Parathyroid adenoma (tissue), 2 donors: ENCODE data around the gene RHCG.

Experiments
- H2AFZ ChIP-seq: fragments of 300-600 bp; sonication (generic); one replicate; pipeline ENCODE4 v1.7.0; 2017; ENCODE audit warnings: antibody characterized with exemption, mild to moderate bottlenecking
- H3K27ac ChIP-seq: fragments of 300-600 bp; sonication (generic); one replicate; pipeline ENCODE4 v1.7.0; 2017
- H3K27me3 ChIP-seq: fragments of 300-600 bp; sonication (generic); one replicate; pipeline ENCODE4 v1.7.0; 2017; ENCODE audit warnings: low read length; ENCODE audit not compliant: control insufficient read depth, insufficient read depth
- H3K36me3 ChIP-seq: fragments of 300-600 bp; sonication (generic); one replicate; pipeline ENCODE4 v1.7.0; 2017; ENCODE audit warnings: low read length; ENCODE audit not compliant: control insufficient read depth, insufficient read depth
- H3K4me1 ChIP-seq: fragments of 300-600 bp; sonication (generic); one replicate; pipeline ENCODE4 v1.7.0; 2017; ENCODE audit warnings: control low read depth
- H3K4me2 ChIP-seq: fragments of 300-600 bp; sonication (generic); one replicate; pipeline ENCODE4 v1.7.0; 2017; ENCODE audit warnings: low read length
- H3K4me3 ChIP-seq: fragments of 300-600 bp; sonication (generic); one replicate; pipeline ENCODE4 v1.7.0; 2017; ENCODE audit warnings: low read depth, low read length
- H3K79me2 ChIP-seq: fragments of 300-600 bp; sonication (generic); one replicate; pipeline ENCODE4 v1.7.0; 2017; ENCODE audit warnings: control low read depth
- H3K9ac ChIP-seq: fragments of 300-600 bp; sonication (generic); one replicate; pipeline ENCODE4 v1.7.0; 2017; ENCODE audit warnings: mild to moderate bottlenecking
- H3K9me3 ChIP-seq: fragments of 300-600 bp; sonication (generic); one replicate; pipeline ENCODE4 v1.7.0; 2017; ENCODE audit warnings: low read length; ENCODE audit not compliant: control insufficient read depth
- TF ChIP-seq, protein P1 (sequence below): fragments of 300-600 bp; sonication (generic); IDR thresholded peaks from one replicate; pipeline ENCODE4 v1.7.0; 2017; ENCODE audit warnings: antibody characterized with exemption, mild to moderate bottlenecking
- donor health status: primary hyperparathyroidism.

The RHCG gene

DNA sequence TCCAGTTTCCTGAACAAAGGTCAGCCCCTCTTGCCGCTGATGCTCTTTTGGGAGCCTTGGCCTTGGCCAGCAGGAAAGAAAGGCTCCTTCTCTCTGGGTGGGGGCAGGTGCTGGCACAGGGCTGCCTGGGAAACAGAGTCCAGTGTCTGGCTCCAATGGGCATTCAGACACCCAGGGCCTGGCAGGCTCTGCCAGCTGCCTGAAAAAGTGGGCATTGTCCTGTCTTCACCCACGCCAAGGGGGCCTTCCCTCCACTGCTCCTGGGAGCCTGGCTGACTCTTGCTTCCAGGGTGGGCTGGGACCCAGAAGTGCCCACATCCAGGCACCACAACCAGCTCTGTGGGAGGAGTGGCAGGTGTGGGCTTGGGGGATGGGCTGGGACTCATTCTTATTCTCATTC is 62.7 kb downstream of the RHCG start:
- no peak overlapping the region for H3K4me3 ChIP-seq
- H3K9ac ChIP-seq: no peak overlapping the region
- H3K36me3 ChIP-seq: no peaks in the 10 kb centered on the region
- no peak overlapping the region for H3K27ac ChIP-seq
- H3K27me3 ChIP-seq: no peaks in the 10 kb centered on the region
- no peak overlapping the region for H2AFZ ChIP-seq
- no peaks in the 10 kb centered on the region for H3K9me3 ChIP-seq
- H3K79me2 ChIP-seq: no peaks in the 10 kb centered on the region
- TF ChIP-seq, protein P1, sequence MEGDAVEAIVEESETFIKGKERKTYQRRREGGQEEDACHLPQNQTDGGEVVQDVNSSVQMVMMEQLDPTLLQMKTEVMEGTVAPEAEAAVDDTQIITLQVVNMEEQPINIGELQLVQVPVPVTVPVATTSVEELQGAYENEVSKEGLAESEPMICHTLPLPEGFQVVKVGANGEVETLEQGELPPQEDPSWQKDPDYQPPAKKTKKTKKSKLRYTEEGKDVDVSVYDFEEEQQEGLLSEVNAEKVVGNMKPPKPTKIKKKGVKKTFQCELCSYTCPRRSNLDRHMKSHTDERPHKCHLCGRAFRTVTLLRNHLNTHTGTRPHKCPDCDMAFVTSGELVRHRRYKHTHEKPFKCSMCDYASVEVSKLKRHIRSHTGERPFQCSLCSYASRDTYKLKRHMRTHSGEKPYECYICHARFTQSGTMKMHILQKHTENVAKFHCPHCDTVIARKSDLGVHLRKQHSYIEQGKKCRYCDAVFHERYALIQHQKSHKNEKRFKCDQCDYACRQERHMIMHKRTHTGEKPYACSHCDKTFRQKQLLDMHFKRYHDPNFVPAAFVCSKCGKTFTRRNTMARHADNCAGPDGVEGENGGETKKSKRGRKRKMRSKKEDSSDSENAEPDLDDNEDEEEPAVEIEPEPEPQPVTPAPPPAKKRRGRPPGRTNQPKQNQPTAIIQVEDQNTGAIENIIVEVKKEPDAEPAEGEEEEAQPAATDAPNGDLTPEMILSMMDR: no peak
- H3K4me2 ChIP-seq: no peak overlapping the region
- H3K4me1 ChIP-seq: no peaks in the 10 kb centered on the region

DNA sequence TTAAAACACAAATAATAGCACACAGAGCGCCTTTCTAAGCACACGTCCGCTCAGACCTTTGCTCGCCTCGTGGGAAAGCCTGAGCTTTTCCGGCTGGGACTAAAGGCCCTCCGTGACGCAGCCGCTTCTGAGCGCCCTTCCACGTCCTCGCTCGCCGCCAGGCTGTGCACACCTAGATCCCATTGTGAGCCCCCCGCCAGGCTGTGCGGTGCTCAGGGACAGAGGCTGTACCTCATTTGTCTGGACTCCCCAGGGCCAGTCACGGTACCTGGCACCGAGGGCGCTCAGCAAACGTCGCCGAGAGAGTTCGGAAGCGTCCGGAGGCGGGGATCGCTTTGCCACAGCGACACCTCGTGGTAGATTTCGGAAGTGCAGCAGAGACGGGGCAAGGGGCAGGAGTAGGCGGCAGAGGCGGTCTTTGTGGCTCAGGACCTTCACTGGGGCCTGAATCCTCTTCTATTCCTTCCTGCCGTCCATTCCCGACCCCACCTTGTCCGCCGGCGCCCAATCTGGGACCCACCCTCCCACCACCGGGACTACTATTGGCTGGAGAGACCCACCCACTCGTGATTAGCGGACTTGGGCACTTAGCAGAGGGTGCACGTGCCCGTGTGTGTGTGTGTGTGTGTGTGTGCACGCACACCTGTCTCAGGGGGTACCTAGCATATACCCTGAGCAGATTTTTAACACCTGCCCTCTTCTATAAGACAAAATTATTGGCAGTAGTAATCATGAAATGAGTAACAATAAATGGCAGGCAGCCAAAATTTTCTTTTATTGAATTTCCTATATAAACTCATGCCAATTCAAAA is 65.6 kb downstream of the RHCG start:
- Histone ChIP-seq H3K79me2 (no peaks in the 10 kb centered on the region), H2AFZ (peak overlapping the region; percentile 75), H3K27ac (no peak overlapping the region), H3K4me2 (peak overlapping the region; percentile 87), H3K36me3 (no peaks in the 10 kb centered on the region), H3K4me3 (peak overlapping the region; percentile 44), H3K4me1 (no peaks in the 10 kb centered on the region), H3K9ac (no peak overlapping the region), H3K27me3 (no peaks in the 10 kb centered on the region), H3K9me3 (no peaks in the 10 kb centered on the region)
- TF ChIP-seq, protein P1: peak; percentile 85

DNA sequence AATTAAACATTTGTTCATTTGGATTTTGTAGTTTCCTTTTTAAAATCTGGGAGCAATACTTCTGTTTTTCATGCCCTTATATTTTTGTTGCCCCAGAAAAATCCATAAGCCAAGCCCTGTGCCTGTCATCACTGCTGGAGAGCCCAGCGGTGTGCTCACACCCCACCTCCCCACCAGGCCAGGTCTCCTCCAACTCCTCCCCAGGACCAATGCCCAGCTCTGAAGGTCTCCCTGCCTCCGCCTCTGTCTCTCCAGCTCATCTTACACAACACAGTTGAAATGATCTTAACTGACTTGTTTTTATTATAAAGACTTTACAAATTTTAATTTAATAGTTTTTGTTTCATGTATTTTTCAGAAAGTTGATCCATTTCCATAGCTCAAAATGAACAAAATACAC is 66.4 kb downstream of the RHCG start:
- no peaks in the 10 kb centered on the region for H3K36me3 ChIP-seq
- no peaks in the 10 kb centered on the region for H3K27me3 ChIP-seq
- TF ChIP-seq, protein P1: no peak
- no peak overlapping the region for H3K4me2 ChIP-seq
- no peaks in the 10 kb centered on the region for H3K9me3 ChIP-seq
- no peaks in the 10 kb centered on the region for H3K4me1 ChIP-seq
- H3K79me2 ChIP-seq: no peaks in the 10 kb centered on the region
- H3K27ac ChIP-seq: no peak overlapping the region
- H3K9ac ChIP-seq: no peak overlapping the region
- no peak overlapping the region for H2AFZ ChIP-seq
- no peak overlapping the region for H3K4me3 ChIP-seq

DNA sequence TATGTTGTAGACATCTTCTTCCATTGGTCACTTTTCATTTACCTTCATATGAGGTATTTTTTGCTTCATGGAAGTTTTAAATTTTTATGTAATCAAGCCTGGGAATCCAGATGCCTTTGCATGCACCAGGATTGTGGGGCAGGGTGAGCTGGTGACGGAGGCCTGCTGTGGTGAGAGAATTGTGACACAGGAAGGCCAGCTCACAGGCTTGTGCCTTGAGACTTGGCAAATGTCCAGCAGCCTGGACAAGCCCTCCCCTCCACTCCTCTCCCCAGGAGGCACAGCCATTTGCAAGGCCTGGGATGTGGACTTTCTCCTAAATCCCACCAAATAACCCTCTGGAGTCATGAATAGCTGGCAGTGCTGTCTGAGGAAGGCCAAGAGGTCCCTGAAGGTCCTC is 67.4 kb downstream of the RHCG start:
- H3K36me3 ChIP-seq: no peaks in the 10 kb centered on the region
- H3K27ac ChIP-seq: no peak overlapping the region
- no peak overlapping the region for H3K4me3 ChIP-seq
- no peak overlapping the region for H3K4me2 ChIP-seq
- no peaks in the 10 kb centered on the region for H3K4me1 ChIP-seq
- no peak overlapping the region for H3K9ac ChIP-seq
- H2AFZ ChIP-seq: no peak overlapping the region
- TF ChIP-seq, protein P1: no peak
- H3K27me3 ChIP-seq: no peaks in the 10 kb centered on the region
- H3K9me3 ChIP-seq: no peaks in the 10 kb centered on the region
- no peaks in the 10 kb centered on the region for H3K79me2 ChIP-seq

DNA sequence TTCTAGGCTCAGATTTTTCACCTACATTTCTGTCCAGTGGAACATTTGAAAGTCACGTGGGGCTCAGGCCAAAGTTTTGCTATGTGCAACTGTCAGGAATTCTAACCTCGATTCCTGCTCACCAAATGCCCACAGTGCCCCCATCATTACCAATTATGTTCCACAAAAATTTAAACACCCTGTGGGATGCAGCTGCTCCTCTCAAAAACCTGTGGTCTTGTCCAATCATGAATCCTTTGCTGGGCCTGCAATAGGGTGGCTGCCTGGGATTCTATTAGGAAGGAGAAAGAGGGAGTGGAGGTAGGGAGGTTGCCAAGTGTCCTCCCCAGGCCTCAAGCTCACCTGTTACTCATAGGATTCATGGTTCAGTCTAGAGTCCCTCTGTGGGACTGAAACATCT is 68.1 kb downstream of the RHCG start:
- no peak overlapping the region for H3K4me2 ChIP-seq
- TF ChIP-seq, protein P1: no peak
- no peaks in the 10 kb centered on the region for H3K9me3 ChIP-seq
- no peaks in the 10 kb centered on the region for H3K27me3 ChIP-seq
- H3K4me1 ChIP-seq: no peaks in the 10 kb centered on the region
- H3K79me2 ChIP-seq: no peaks in the 10 kb centered on the region
- H3K9ac ChIP-seq: no peak overlapping the region
- H3K27ac ChIP-seq: no peak overlapping the region
- no peaks in the 10 kb centered on the region for H3K36me3 ChIP-seq
- no peak overlapping the region for H3K4me3 ChIP-seq
- H2AFZ ChIP-seq: no peak overlapping the region
